ENCODE data around the gene HBD.
"Not testable (repeated sequence)": the region's sequence is repeated elsewhere in the genome, so short reads cannot be mapped to it uniquely, and the experiment has no call there.

Gene HBD

GRCh38 chr11:5234381-5234834 lies at the start of gene HBD:
HBD (minus strand) TSS chr11:5234483; CDS start chr11:5234433, 50 bp downstream.
- no peak for FAIRE-seq

GRCh38 chr11:5283882-5284281 lies 49.6 kb upstream of the HBD start:
- no peak for FAIRE-seq

- no peak for FAIRE-seq
These were observed 48.8 kb upstream of the HBD start for GRCh38 chr11:5283086-5283485.

- no peak for FAIRE-seq
These were observed 48.3 kb upstream of the HBD start for GRCh38 chr11:5282628-5283027.

GRCh38 chr11:5281596-5281995 lies 47.3 kb upstream of the HBD start:
- no peak for FAIRE-seq

- no peak for FAIRE-seq
These were observed 46.4 kb upstream of the HBD start for GRCh38 chr11:5280582-5281102.

GRCh38 chr11:5279471-5280090 lies 45.3 kb upstream of the HBD start:
- FAIRE-seq: no peak

GRCh38 chr11:5277807-5278382 lies 43.6 kb upstream of the HBD start:
- no peak for FAIRE-seq

- FAIRE-seq: no peak
These were observed 42.4 kb upstream of the HBD start for GRCh38 chr11:5276697-5277096.

GRCh38 chr11:5275369-5276110 lies 41.3 kb upstream of the HBD start:
- no peak for FAIRE-seq

GRCh38 chr11:5274395-5274794 lies 40.1 kb upstream of the HBD start:
- no peak for FAIRE-seq

- no peak for FAIRE-seq
These were observed 38.2 kb upstream of the HBD start for GRCh38 chr11:5272395-5273017.

- FAIRE-seq: no peak
These were observed 35.4 kb upstream of the HBD start, which contains the start of gene HBE1 for GRCh38 chr11:5269715-5270147. HBE1 (minus strand) TSS chr11:5269945; CDS start chr11:5269890, 55 bp downstream.

GRCh38 chr11:5267033-5267563 lies 32.8 kb upstream of the HBD start:
- FAIRE-seq: no peak

- FAIRE-seq: no peak
These were observed 32.3 kb upstream of the HBD start for GRCh38 chr11:5266609-5267008.

GRCh38 chr11:5265832-5266231 lies 31.5 kb upstream of the HBD start:
- FAIRE-seq: no peak

GRCh38 chr11:5258543-5259262 lies 24.4 kb upstream of the HBD start:
- FAIRE-seq: no peak

GRCh38 chr11:5257296-5257695 lies 23.0 kb upstream of the HBD start:
- no peak for FAIRE-seq

GRCh38 chr11:5254646-5255413 lies 20.5 kb upstream of the HBD start, which contains the start of gene HBG2:
HBG2 (minus strand) TSS chr11:5254781; CDS start chr11:5254728, 53 bp downstream.
- FAIRE-seq: not testable (repeated sequence)

GRCh38 chr11:5254023-5254422 lies 19.7 kb upstream of the HBD start:
- not testable (repeated sequence) for FAIRE-seq

- FAIRE-seq: not testable (repeated sequence)
These were observed 19.2 kb upstream of the HBD start for GRCh38 chr11:5253440-5253839.

Data from islet of Langerhans (tissue), 1 donor.